CD4-positive, alpha-beta T cell (primary cell): Measurements from ENCODE around the gene RESP18. TPM values are rescaled to one million over a fixed set of nuclear protein-coding genes. Genes with fewer than 3 reads are reported as not detected.
A peak's percentile ranks its signal among the peaks of the same experiment; 100 is the strongest.

ENCODE experiments used
- ATAC-seq: fragments of 200-7000 bp; cut with Tn5 transposase; one replicate; pipeline ENCODE4 v1.10.0; 2022; ENCODE audit warnings: mild to moderate bottlenecking; ENCODE audit not compliant: poor library complexity
- CTCF ChIA-PET: fragments of 350-600 bp; sonication (Branson Sonifier 250); formaldehyde crosslinking; loops from one replicate; lab custom pipeline; 2021; ENCODE audit warnings: antibody characterized with exemption, inconsistent platforms; lab: Charles Lee
- POLR2A ChIA-PET: fragments of 350-600 bp; sonication (Branson Sonifier 250); formaldehyde crosslinking; loops from one replicate; lab custom pipeline; 2021; ENCODE audit warnings: antibody characterized with exemption, inconsistent platforms; lab: Charles Lee
- DNase-seq, 14 experiments: peaks; one replicate each; pipeline ENCODE4 v3.0.0-alpha.2; 2013 to 2020; ENCODE audit warnings: mixed read lengths in 2 of 14
- H3K27ac ChIP-seq, 2 donors: one replicate each; pipeline versions ENCODE4 v1.5.1 to v1.7.0; 2013; ENCODE audit warnings: low read length in 2 of 2, low read depth in 1 of 2, mild to moderate bottlenecking in 1 of 2
- H3K27me3 ChIP-seq, 2 experiments: 1 replicate in 1 of 2; 2 replicates in 1 of 2; pipeline versions ENCODE4 v1.6.1 to v1.7.0; 2013; ENCODE audit warnings: low read length in 2 of 2, control low read depth in 1 of 2, mild to moderate bottlenecking in 1 of 2, moderate library complexity in 1 of 2; ENCODE audit not compliant: insufficient read depth in 2 of 2, control insufficient read depth in 1 of 2
- H3K36me3 ChIP-seq: one replicate; pipeline ENCODE4 v1.6.1; 2013; ENCODE audit warnings: low read length, control low read depth; ENCODE audit not compliant: insufficient read depth
- H3K4me1 ChIP-seq: one replicate; pipeline ENCODE4 v1.6.1; 2013; ENCODE audit warnings: low read length, control low read depth; ENCODE audit not compliant: insufficient read depth
- H3K4me3 ChIP-seq: one replicate; pipeline ENCODE4 v1.5.1; 2013; ENCODE audit warnings: mild to moderate bottlenecking, low read length, moderate library complexity
- H3K9me3 ChIP-seq, 2 experiments: 1 replicate in 1 of 2; 2 replicates in 1 of 2; pipeline versions ENCODE4 v1.6.1 to v1.7.0; 2013; ENCODE audit warnings: low read length in 2 of 2, mild to moderate bottlenecking in 2 of 2, control low read depth in 1 of 2, moderate library complexity in 1 of 2; ENCODE audit not compliant: control insufficient read depth in 1 of 2, insufficient read depth in 1 of 2
- H3K27ac Mint-ChIP-seq: one replicate; pipeline ENCODE4 v1.8.0; 2020; ENCODE audit warnings: mixed read lengths
- H3K27me3 Mint-ChIP-seq: one replicate; pipeline ENCODE4 v1.8.0; 2021; ENCODE audit warnings: mixed read lengths
- H3K36me3 Mint-ChIP-seq: one replicate; pipeline ENCODE4 v1.8.0; 2021; ENCODE audit warnings: low read depth, mixed read lengths
- H3K4me1 Mint-ChIP-seq: one replicate; pipeline ENCODE4 v1.8.0; 2021; ENCODE audit warnings: low read depth, mixed read lengths
- H3K4me3 Mint-ChIP-seq: one replicate; pipeline ENCODE4 v1.8.0; 2020; ENCODE audit warnings: mild to moderate bottlenecking, mixed read lengths
- H3K9me3 Mint-ChIP-seq: one replicate; pipeline ENCODE4 v1.8.0; 2020; ENCODE audit warnings: mixed read lengths
- intact Hi-C, 2 experiments: fragments of 100-400 bp; cut with DNase I in 1 of 2; cut with micrococcal nuclease in 1 of 2; formaldehyde crosslinking; loops; one replicate each; pipeline versions ENCODE4 v1.15.1 to v1.9.0; 2023 to 2025; cut with DNase I, micrococcal nuclease
- total RNA-seq, 174 experiments: library from RNA in 2 of 174; stranded (reverse) in 2 of 174; gene quantifications; one replicate each; pipeline ENCODE4 v1.2.3 and lab custom pipeline; 2021 to 2026
- TF ChIP-seq, protein P1 (sequence below): fragments of 200-600 bp; IDR thresholded peaks from one replicate; pipeline ENCODE4 v1.8.0; 2022; ENCODE audit warnings: antibody characterized with exemption, mild to moderate bottlenecking

RESP18 gene
- total RNA-seq, 2 experiments from 2014 or later: not detected

DNA sequence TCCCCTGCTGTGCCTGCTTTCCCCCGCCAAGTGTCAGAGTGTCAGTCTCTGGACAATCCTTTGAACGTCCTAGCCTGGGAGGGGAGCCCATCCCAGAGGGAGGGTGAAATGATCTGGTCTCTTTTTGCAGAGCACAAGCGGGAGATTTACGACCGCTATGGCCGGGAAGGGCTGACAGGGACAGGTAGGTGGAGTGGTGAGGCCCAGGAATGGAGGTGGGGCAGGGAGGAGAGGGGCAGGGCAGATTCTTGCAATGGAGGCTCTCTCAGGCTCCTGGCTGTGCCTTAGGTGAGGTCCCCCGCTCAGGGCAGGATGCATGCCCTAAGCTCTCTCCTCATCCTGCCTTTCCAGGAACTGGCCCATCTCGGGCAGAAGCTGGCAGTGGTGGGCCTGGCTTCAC, 51.0 kb downstream of the RESP18 start:
- Mint-ChIP-seq H3K4me3 (no peak overlapping the region), H3K36me3 (peaks cover 63% of the 10 kb centered on the region), H3K9me3 (no peaks in the 10 kb centered on the region), H3K27me3 (no peaks in the 10 kb centered on the region), H3K27ac (peak overlapping the region; percentile 98), H3K4me1 (peaks cover 43% of the 10 kb centered on the region)
- Histone ChIP-seq H3K4me1 (peaks cover 43% of the 10 kb centered on the region), H3K27me3 (no peaks in the 10 kb centered on the region), H3K4me3 (no peak overlapping the region), H3K27ac (no peak overlapping the region), H3K9me3 (no peaks in the 10 kb centered on the region), H3K36me3 (peaks cover 57% of the 10 kb centered on the region)
- TF ChIP-seq, protein P1, sequence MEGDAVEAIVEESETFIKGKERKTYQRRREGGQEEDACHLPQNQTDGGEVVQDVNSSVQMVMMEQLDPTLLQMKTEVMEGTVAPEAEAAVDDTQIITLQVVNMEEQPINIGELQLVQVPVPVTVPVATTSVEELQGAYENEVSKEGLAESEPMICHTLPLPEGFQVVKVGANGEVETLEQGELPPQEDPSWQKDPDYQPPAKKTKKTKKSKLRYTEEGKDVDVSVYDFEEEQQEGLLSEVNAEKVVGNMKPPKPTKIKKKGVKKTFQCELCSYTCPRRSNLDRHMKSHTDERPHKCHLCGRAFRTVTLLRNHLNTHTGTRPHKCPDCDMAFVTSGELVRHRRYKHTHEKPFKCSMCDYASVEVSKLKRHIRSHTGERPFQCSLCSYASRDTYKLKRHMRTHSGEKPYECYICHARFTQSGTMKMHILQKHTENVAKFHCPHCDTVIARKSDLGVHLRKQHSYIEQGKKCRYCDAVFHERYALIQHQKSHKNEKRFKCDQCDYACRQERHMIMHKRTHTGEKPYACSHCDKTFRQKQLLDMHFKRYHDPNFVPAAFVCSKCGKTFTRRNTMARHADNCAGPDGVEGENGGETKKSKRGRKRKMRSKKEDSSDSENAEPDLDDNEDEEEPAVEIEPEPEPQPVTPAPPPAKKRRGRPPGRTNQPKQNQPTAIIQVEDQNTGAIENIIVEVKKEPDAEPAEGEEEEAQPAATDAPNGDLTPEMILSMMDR: no peak
- POLR2A ChIA-PET: interaction anchor here (1.5 to 7.5 kb wide), 3 partner anchors 13 to 107 kb away, joined by 3 to 202 read pairs (median 7); partner anchors contain the start of genes TUBA4A and TUBA4B
- CTCF ChIA-PET: interaction anchor here (12.0 kb wide), 1 partner anchor 13 kb away, joined by 190 read pairs; no protein-coding TSS in a partner anchor
- DNase-seq (no peak), ATAC-seq (no peak)
- intact Hi-C loops: loop anchor here in 1 of 2 experiments (1.0 kb wide), 1 partner anchor 11 kb away; no protein-coding TSS in a partner anchor

- H3K36me3 Mint-ChIP-seq: peaks cover 57% of the 10 kb centered on the region
- no peaks in the 10 kb centered on the region for H3K27me3 ChIP-seq
- peaks cover 54% of the 10 kb centered on the region for H3K36me3 ChIP-seq
- no peaks in the 10 kb centered on the region for H3K9me3 ChIP-seq
- intact Hi-C loops: loop anchor here in 1 of 2 experiments (1.0 kb wide), 1 partner anchor 12 kb away; no protein-coding TSS in a partner anchor
- no peaks in the 10 kb centered on the region for H3K27me3 Mint-ChIP-seq
- H3K4me3 ChIP-seq: no peak overlapping the region
- no peaks in the 10 kb centered on the region for H3K9me3 Mint-ChIP-seq
- ATAC-seq (no peak), DNase-seq (no peak)
- ChIA-PET CTCF (interaction anchor here (1.2 to 12.0 kb wide), 3 partner anchors 14 to 76 kb away, joined by 3 to 190 read pairs (median 50); partner anchors contain the start of genes TUBA4A and TUBA4B), POLR2A (interaction anchor here (0.6 to 7.5 kb wide), 3 partner anchors 14 to 593 kb away, joined by 3 to 202 read pairs (median 7); partner anchors contain the start of genes TUBA4A and TUBA4B)
- H3K27ac ChIP-seq: peak overlapping the region in 1 of 2 donors; percentile 97
- peak overlapping the region; percentile 38 for H3K4me3 Mint-ChIP-seq
- peaks cover 43% of the 10 kb centered on the region for H3K4me1 Mint-ChIP-seq
- TF ChIP-seq, protein P1: no peak
- peak overlapping the region; percentile 98 for H3K27ac Mint-ChIP-seq
- peaks cover 43% of the 10 kb centered on the region for H3K4me1 ChIP-seq
Measured at GRCh38 chr2:219280651-219281050, 51.9 kb downstream of the RESP18 start.

DNA sequence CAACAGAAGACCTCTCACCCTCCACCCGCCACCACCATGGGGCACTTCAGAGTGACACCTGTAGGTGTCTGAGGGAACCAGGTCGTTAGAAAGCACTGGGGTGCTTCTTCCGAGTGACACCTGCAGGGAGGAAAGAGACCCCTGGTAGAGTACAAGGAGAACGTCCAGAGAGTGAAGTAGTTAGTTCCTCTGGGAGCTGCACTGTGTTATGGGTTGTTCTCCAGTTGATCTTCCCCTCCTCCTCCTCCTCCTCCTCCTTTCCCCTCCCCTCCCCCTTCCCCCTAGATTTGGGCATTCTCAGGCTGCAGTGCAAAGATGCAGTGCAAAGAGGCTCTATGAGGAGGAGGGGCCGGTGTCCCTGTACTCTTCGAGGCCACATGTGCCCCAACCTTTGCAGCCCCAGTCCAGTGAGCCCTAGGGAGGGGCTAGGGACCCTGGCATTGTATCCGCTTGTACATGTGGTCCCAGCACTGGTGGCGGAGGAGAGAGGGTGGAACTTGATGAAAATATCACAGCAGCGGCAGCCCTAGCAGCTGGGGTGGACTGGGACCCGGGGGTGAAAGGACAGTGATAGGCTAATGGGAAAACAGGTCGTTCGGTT, 52.5 kb downstream of the RESP18 start:
- H3K36me3 Mint-ChIP-seq: peaks cover 51% of the 10 kb centered on the region
- ChIA-PET POLR2A (interaction anchor here (0.6 to 7.5 kb wide), 16 partner anchors 11 to 620 kb away, joined by 3 to 202 read pairs (median 8); partner anchors contain the start of genes ABCB6, ANKZF1, ATG9A and BCS1L), CTCF (interaction anchor here (1.2 to 12.0 kb wide), 6 partner anchors 15 to 108 kb away, joined by 3 to 190 read pairs (median 6); partner anchors contain the start of genes DNPEP, TUBA4A and TUBA4B)
- TF ChIP-seq, protein P1: no peak
- Histone ChIP-seq H3K4me1 (peaks cover 43% of the 10 kb centered on the region), H3K27ac (peak overlapping the region; percentile 95 to 97), H3K27me3 (no peaks in the 10 kb centered on the region), H3K4me3 (peak overlapping the region; percentile 66), H3K9me3 (no peaks in the 10 kb centered on the region), H3K36me3 (peaks cover 48% of the 10 kb centered on the region)
- intact Hi-C loops: loop anchor here (1.0 to 5.0 kb wide), 8 partner anchors 15 to 107 kb away; partner anchors contain the start of genes DNPEP (in 2 of the 2), ANKZF1 (in 1 of the 2), ATG9A (in 1 of the 2) and CNPPD1 (in 1 of the 2)
- H3K4me3 Mint-ChIP-seq: peak overlapping the region; percentile 97
- ATAC-seq: no peak
- peaks cover 43% of the 10 kb centered on the region for H3K4me1 Mint-ChIP-seq
- peak overlapping the region; percentile 98 for H3K27ac Mint-ChIP-seq
- no peaks in the 10 kb centered on the region for H3K27me3 Mint-ChIP-seq
- peak in 1 of 14 experiments; percentile 23 for DNase-seq
- H3K9me3 Mint-ChIP-seq: no peaks in the 10 kb centered on the region
